Measurements from ENCODE around the gene RAPSN.
A peak's percentile ranks its signal among the peaks of the same experiment; 100 is the strongest.

Gene RAPSN

GRCh38 chr11:47415949-47416472, 32.9 kb downstream of the RAPSN start (continued):
- TF ChIP-seq ZBTB44 (tag by site-specific recombination; IDR thresholded peaks at IDR 0.05), result 0 out of 2 replicates have a peak, but pooled peaks have one; percentile 25
- TF ChIP-seq KLF17 (tag by site-specific recombination; IDR thresholded peaks at IDR 0.05), result peak; percentile 59; the same call in 1 of the 2 replicates
- TF ChIP-seq ZNF664 (tag by site-specific recombination; IDR thresholded peaks at IDR 0.05), result no peak
- TF ChIP-seq ZNF660 (tag by site-specific recombination; IDR thresholded peaks at IDR 0.05), result peak; percentile 75; the same call in 1 of the 2 replicates
- TF ChIP-seq ZEB2 (tag by site-specific recombination; IDR thresholded peaks at IDR 0.05), result peak; percentile 42
- TF ChIP-seq ZNF394 (tag by site-specific recombination; IDR thresholded peaks at IDR 0.05; ENCODE audit: borderline replicate concordance), result no peak
- no peak for TF ChIP-seq ZNF114 (tag by site-specific recombination; IDR thresholded peaks at IDR 0.05)
- no peak for TF ChIP-seq ZNF292 (tag by site-specific recombination; IDR thresholded peaks at IDR 0.05; ENCODE audit: borderline replicate concordance, low read depth)
- peak; percentile 52; the same call in 1 of the 2 replicates for TF ChIP-seq IKZF3 (tag by site-specific recombination; IDR thresholded peaks at IDR 0.05)
- TF ChIP-seq ZNF449 (tag by site-specific recombination; IDR thresholded peaks at IDR 0.05), result no peak
- TF ChIP-seq ZNF521 (tag by site-specific recombination; IDR thresholded peaks at IDR 0.05), result no peak
- peak; percentile 84 for TF ChIP-seq HIC1 (tag by site-specific recombination; IDR thresholded peaks at IDR 0.05)
- peak; percentile 52 for TF ChIP-seq GLIS1 (tag by site-specific recombination; IDR thresholded peaks at IDR 0.05)
- TF ChIP-seq ZNF37A (tag by site-specific recombination; IDR thresholded peaks at IDR 0.05), result no peak
- TF ChIP-seq ZNF514 (tag by site-specific recombination; IDR thresholded peaks at IDR 0.05), result no peak
- TF ChIP-seq ZNF596 (tag by site-specific recombination; IDR thresholded peaks at IDR 0.05), result no peak
- peak; percentile 62 for TF ChIP-seq FEZF1 (tag by site-specific recombination; IDR thresholded peaks at IDR 0.05)
- no peak for TF ChIP-seq KLF16 (tag by site-specific recombination; IDR thresholded peaks at IDR 0.05)
- TF ChIP-seq GFI1B (tag by site-specific recombination; IDR thresholded peaks at IDR 0.05), result no peak
- TF ChIP-seq ZNF174 (tag by site-specific recombination; IDR thresholded peaks at IDR 0.05), result no peak
- TF ChIP-seq KLF10 (tag by site-specific recombination; IDR thresholded peaks at IDR 0.05), result peak; percentile 93
- peak; percentile 34; the same call in 1 of the 2 replicates for TF ChIP-seq ZBTB20 (tag by site-specific recombination; IDR thresholded peaks at IDR 0.05)
- peak; percentile 66; the same call in 1 of the 2 replicates for TF ChIP-seq ZNF10 (tag by site-specific recombination; IDR thresholded peaks at IDR 0.05)
- no peak for TF ChIP-seq ZBTB49 (tag by site-specific recombination; IDR thresholded peaks at IDR 0.05; ENCODE audit: low read depth)
- TF ChIP-seq PRDM10 (tag by site-specific recombination; IDR thresholded peaks at IDR 0.05), result no peak
